K562 (cell line): Measurements from ENCODE around the gene MYO3B. TPM values are rescaled to one million over a fixed set of nuclear protein-coding genes. Genes with fewer than 3 reads are reported as not detected.

Experiments used
- ARID2 ChIP-seq: fragments of 450-650 bp; IDR thresholded peaks from 2 replicates; pipeline ENCODE4 v1.6.1; 2017; ENCODE audit warnings: antibody characterized with exemption, mild to moderate bottlenecking
- ARNT ChIP-seq, 2 experiments: fragments of 450-650 bp; IDR thresholded peaks; 2 replicates each; pipeline ENCODE4 v1.6.1; 2016; ENCODE audit warnings: mild to moderate bottlenecking in 1 of 2
- BCL6 ChIP-seq: fragments of 250-450 bp; sonication (Bioruptor Pico); IDR thresholded peaks from 2 replicates; pipeline ENCODE4 v1.4.0; 2020
- CBX1 ChIP-seq: sonication (generic); IDR thresholded peaks from 2 replicates; pipeline ENCODE4 v1.6.1; 2016; ENCODE audit warnings: antibody characterized with exemption, low read depth, mild to moderate bottlenecking
- CBX8 ChIP-seq: fragments of 200-600 bp; sonication (generic); IDR thresholded peaks from 2 replicates; pipeline ENCODE4 v1.6.1; 2012; ENCODE audit warnings: borderline replicate concordance, mixed run types, low read depth, mild to moderate bottlenecking, moderate library complexity, mixed read lengths, low read length, control low read depth, inconsistent platforms; ENCODE audit not compliant: poor library complexity, severe bottlenecking; ENCODE audit errors: extremely low read depth
- ELF4 ChIP-seq: fragments of 450-650 bp; formaldehyde crosslinking; IDR thresholded peaks from 2 replicates; pipeline ENCODE4 v1.4.0; 2022; ENCODE audit warnings: missing genetic modification characterization
- ESRRB ChIP-seq: fragments of 250-450 bp; sonication (Bioruptor Pico); IDR thresholded peaks from 2 replicates; pipeline ENCODE4 v1.5.0; 2020; ENCODE audit warnings: mild to moderate bottlenecking, moderate library complexity, borderline replicate concordance
- FOXM1 ChIP-seq, 2 experiments: fragments of 450-650 bp in 1 of 2; sonication (generic) in 1 of 2; formaldehyde crosslinking in 1 of 2; IDR thresholded peaks; 2 replicates each; pipeline versions ENCODE4 v1.6.1 to v1.9.0; 2017 to 2022; ENCODE audit warnings: low read depth in 2 of 2, mild to moderate bottlenecking in 2 of 2, missing genetic modification reagents in 1 of 2, moderate library complexity in 1 of 2
- HNRNPLL ChIP-seq: fragments of 200-400 bp; formaldehyde crosslinking; IDR thresholded peaks from 2 replicates; pipeline ENCODE4 v1.6.1; 2017; ENCODE audit warnings: low read length, low read depth, mild to moderate bottlenecking; ENCODE audit not compliant: poor library complexity, severe bottlenecking
- KHSRP ChIP-seq: fragments of 450-650 bp; IDR thresholded peaks from 2 replicates; pipeline ENCODE4 v1.6.1; 2017
- LARP7 ChIP-seq: fragments of 450-650 bp; IDR thresholded peaks from 2 replicates; pipeline ENCODE4 v1.6.1; 2016
- RAD51 ChIP-seq: fragments of 450-650 bp; IDR thresholded peaks from 2 replicates; pipeline ENCODE4 v1.7.1; 2016; ENCODE audit warnings: low read depth, mild to moderate bottlenecking, borderline replicate concordance
- RBM22 ChIP-seq: fragments of 200-400 bp; formaldehyde crosslinking; IDR thresholded peaks from 2 replicates; pipeline ENCODE4 v1.6.1; 2018; ENCODE audit warnings: low read length, low read depth; ENCODE audit not compliant: poor library complexity, severe bottlenecking
- RBM39 ChIP-seq: fragments of 200-400 bp; formaldehyde crosslinking; optimal IDR thresholded peaks from 2 replicates; pipeline ENCODE3; 2018; ENCODE audit warnings: low read depth, low read length
- RFX7 ChIP-seq: fragments of 250-450 bp; sonication (Bioruptor Pico); IDR thresholded peaks from 2 replicates; pipeline ENCODE4 v1.5.1; 2021; ENCODE audit warnings: mild to moderate bottlenecking
- RUNX1 ChIP-seq: sonication (generic); IDR thresholded peaks from 2 replicates; pipeline ENCODE4 v1.6.1; 2016; ENCODE audit warnings: antibody characterized with exemption, low read depth
- ZNF436 ChIP-seq: fragments of 250-450, 450-650 bp; sonication (Bioruptor Pico); formaldehyde crosslinking; IDR thresholded peaks from 2 replicates; pipeline ENCODE4 v1.7.0; 2020; ENCODE audit warnings: mild to moderate bottlenecking
- ZNF583 ChIP-seq: fragments of 250-450 bp; sonication (Bioruptor Pico); IDR thresholded peaks from 2 replicates; pipeline ENCODE4 v1.4.0; 2020
- ZNF766 ChIP-seq: fragments of 200-800 bp; sonication (Bioruptor generic); conservative IDR thresholded peaks from 2 replicates; pipeline ENCODE4 v1.6.1; 2016; ENCODE audit warnings: missing genetic modification characterization, missing compliant biosample characterization
- polyA plus RNA-seq, 8 experiments: library from polyadenylated mRNA; depleted of rRNA in 4 of 8; stranded (reverse) in 5 of 8; unstranded in 3 of 8; fragments of >200 nt; fragmentation: Nextera tagmentation in 2 of 8; fragmentation: Illumina TruSeq in 1 of 8; extraction: Ambion mirVana in 2 of 8; extraction: Trizol in 1 of 8; gene quantifications; 2 replicates each; pipeline versions ENCODE4 v1.2.1 to v1.2.3, GENCODE V29; 2011 to 2014; ENCODE audit warnings: inconsistent platforms in 1 of 8, missing spikeins in 1 of 8
- total RNA-seq, 7 experiments: library from RNA; depleted of rRNA in 6 of 7; stranded (reverse); fragments of >200 nt in 6 of 7; fragmentation: Illumina TruSeq in 2 of 7; extraction: Trizol in 2 of 7; gene quantifications; 2 replicates each; pipeline versions ENCODE4 v1.2.1 to v1.2.3, GENCODE V29; 2011 to 2021; ENCODE audit warnings: low replicate concordance in 1 of 7
- TF ChIP-seq, protein P1 (sequence below): fragments of 250-450 bp; sonication (Bioruptor Pico); IDR thresholded peaks from 2 replicates; pipeline ENCODE4 v1.8.0; 2022; ENCODE audit warnings: moderate library complexity, mild to moderate bottlenecking, inconsistent platforms
- TF ChIP-seq, protein P2 (sequence below): fragments of 250-450 bp; sonication (Bioruptor Pico); IDR thresholded peaks from 2 replicates; pipeline ENCODE4 v1.4.0; 2020; ENCODE audit warnings: mild to moderate bottlenecking
- TF ChIP-seq, protein P3 (sequence below): fragments of 250-450 bp; sonication (Bioruptor Pico); IDR thresholded peaks from 2 replicates; pipeline ENCODE4 v1.9.0; 2021; ENCODE audit warnings: mild to moderate bottlenecking
- TF ChIP-seq, protein P4 (sequence below): fragments of 250-450 bp; sonication (Bioruptor Pico); IDR thresholded peaks from 2 replicates; pipeline ENCODE4 v1.8.0; 2021; ENCODE audit warnings: borderline replicate concordance, mild to moderate bottlenecking, moderate library complexity; ENCODE audit not compliant: poor library complexity, severe bottlenecking
- TF ChIP-seq, protein P5 (sequence below): sonication (generic); formaldehyde crosslinking; IDR thresholded peaks from 2 replicates; pipeline ENCODE4 v1.8.0; 2022; ENCODE audit warnings: mild to moderate bottlenecking, low read depth, missing genetic modification reagents

MYO3B gene
- total and polyA plus RNA-seq, 9 of the 15 experiments (the other 6 are each of a cell fraction or from before 2014, with no cell fraction given) = 2.7 to 6.5 (median 3.6) TPM

DNA sequence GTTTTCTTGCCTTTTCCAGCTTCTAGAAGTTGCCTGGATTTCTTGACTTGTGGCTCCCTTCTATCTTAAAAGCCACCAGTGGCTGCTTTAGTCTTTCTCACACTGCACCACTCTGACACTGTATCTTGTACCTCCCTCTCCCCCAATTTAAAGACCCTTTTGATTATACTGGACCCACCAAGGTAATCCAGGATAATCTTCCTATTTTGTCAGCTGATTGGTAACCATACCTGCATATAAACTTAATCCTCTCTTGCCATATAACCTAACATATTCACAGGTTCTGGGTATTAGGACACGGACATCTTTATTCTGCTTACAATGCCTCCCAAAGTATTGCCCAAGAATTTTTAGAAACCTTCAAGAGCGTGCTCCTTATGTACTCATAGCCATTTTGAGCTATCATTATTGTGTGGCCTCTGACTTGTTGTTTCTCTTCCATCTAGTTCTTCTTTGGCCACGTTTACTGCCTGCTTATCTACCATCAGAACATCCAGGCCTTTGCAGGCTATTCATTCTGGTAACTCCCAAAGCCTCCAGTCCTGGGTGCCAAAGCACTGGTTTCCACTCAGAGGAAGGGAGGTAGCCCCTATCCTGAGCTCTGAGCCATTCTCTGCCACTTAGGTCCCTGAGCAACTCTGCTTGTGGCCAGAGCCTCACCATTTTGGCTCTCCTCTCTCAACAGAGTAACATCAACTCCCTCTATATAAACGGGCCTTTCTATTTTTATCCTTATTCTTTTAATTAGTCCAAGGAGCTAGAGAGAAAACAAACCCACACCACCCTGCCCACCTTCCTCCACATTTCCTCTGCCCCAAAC, 70.8 kb downstream of the MYO3B start (continued):
- TF ChIP-seq ZNF583 (CRISPR knock-in tag) (peak; percentile 79; the same call in 1 of the 2 replicates), ESRRB (no peak), ARNT (IDR thresholded peaks at IDR 0.05) (no peak), ELF4 (CRISPR knock-in tag) (no peak), RBM22 (no peak), RAD51 (no peak), BCL6 (CRISPR knock-in tag) (0 out of 2 replicates have a peak, but pooled peaks have one; percentile 50), FOXM1 (IDR thresholded peaks at IDR 0.05; ENCODE audit: low read depth) (no peak), FOXM1 (CRISPR knock-in tag; IDR thresholded peaks at IDR 0.05; ENCODE audit: low read depth) (no peak), CBX8 (no peak), ARID2 (no peak), ZNF766 (CRISPR knock-in tag) (peak; percentile 57; the same call in 1 of the 2 replicates), LARP7 (no peak), RFX7 (CRISPR knock-in tag) (0 out of 2 replicates have a peak, but pooled peaks have one; percentile 22), CBX1 (no peak), RUNX1 (no peak), ZNF436 (CRISPR knock-in tag) (no peak), RBM39 (no peak), KHSRP (no peak), HNRNPLL (no peak)
- TF ChIP-seq, protein P1, sequence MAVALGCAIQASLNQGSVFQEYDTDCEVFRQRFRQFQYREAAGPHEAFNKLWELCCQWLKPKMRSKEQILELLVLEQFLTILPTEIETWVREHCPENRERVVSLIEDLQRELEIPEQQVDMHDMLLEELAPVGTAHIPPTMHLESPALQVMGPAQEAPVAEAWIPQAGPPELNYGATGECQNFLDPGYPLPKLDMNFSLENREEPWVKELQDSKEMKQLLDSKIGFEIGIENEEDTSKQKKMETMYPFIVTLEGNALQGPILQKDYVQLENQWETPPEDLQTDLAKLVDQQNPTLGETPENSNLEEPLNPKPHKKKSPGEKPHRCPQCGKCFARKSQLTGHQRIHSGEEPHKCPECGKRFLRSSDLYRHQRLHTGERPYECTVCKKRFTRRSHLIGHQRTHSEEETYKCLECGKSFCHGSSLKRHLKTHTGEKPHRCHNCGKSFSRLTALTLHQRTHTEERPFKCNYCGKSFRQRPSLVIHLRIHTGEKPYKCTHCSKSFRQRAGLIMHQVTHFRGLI = peak; percentile 48
- TF ChIP-seq, protein P2, sequence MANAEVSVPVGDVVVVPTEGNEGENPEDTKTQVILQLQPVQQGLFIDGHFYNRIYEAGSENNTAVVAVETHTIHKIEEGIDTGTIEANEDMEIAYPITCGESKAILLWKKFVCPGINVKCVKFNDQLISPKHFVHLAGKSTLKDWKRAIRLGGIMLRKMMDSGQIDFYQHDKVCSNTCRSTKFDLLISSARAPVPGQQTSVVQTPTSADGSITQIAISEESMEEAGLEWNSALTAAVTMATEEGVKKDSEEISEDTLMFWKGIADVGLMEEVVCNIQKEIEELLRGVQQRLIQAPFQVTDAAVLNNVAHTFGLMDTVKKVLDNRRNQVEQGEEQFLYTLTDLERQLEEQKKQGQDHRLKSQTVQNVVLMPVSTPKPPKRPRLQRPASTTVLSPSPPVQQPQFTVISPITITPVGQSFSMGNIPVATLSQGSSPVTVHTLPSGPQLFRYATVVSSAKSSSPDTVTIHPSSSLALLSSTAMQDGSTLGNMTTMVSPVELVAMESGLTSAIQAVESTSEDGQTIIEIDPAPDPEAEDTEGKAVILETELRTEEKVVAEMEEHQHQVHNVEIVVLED = peak; percentile 17; the same call in 1 of the 2 replicates
- TF ChIP-seq, protein P3, sequence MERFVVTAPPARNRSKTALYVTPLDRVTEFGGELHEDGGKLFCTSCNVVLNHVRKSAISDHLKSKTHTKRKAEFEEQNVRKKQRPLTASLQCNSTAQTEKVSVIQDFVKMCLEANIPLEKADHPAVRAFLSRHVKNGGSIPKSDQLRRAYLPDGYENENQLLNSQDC (CRISPR knock-in tag) = no peak
- TF ChIP-seq, protein P4, sequence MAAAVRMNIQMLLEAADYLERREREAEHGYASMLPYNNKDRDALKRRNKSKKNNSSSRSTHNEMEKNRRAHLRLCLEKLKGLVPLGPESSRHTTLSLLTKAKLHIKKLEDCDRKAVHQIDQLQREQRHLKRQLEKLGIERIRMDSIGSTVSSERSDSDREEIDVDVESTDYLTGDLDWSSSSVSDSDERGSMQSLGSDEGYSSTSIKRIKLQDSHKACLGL (CRISPR knock-in tag) = no peak
- TF ChIP-seq, protein P5, sequence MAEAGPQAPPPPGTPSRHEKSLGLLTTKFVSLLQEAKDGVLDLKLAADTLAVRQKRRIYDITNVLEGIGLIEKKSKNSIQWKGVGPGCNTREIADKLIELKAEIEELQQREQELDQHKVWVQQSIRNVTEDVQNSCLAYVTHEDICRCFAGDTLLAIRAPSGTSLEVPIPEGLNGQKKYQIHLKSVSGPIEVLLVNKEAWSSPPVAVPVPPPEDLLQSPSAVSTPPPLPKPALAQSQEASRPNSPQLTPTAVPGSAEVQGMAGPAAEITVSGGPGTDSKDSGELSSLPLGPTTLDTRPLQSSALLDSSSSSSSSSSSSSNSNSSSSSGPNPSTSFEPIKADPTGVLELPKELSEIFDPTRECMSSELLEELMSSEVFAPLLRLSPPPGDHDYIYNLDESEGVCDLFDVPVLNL (CRISPR knock-in tag) = no peak
